ENCODE measurements around the gene RHEB. TPM values are rescaled to one million over a fixed set of nuclear protein-coding genes. Genes with fewer than 3 reads are reported as not detected.

Gene RHEB
- polyA plus RNA-seq, 1 of the 3 experiments (the other 2 are of a cell fraction): 87.3 TPM

DNA sequence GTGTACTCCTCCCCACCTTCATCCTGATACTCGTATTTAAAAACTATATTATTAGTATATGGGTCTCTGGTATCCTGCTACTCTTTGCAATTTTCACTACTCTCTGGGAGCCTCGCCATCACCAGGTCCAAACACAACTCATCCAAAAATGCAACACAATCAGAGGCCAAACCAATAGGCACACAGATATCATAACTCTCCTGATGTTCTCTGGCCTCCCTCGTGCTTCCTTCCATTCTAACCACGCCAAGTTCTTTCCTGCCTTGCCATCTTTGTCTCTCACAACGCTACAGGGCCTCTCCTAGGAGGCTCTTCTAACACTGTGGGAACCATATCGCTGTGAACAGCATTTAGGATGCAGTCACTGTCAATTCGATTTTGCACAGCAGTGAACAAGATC is 7.3 kb downstream of the RHEB start:
- Histone ChIP-seq H3K36me3 (replicated peaks in 1 of 2; ENCODE audit: control insufficient read depth in 1 of 2, insufficient read depth in 2 of 2, low read length in 1 of 2) (no peaks in the 10 kb centered on the region), H3K9me2 (no peaks in the 10 kb centered on the region), H4K20me1 (ENCODE audit: insufficient read depth) (peaks cover 100% of the 10 kb centered on the region), H3K4me1 (ENCODE audit: control insufficient read depth in 1 of 2, insufficient read depth in 2 of 2, low read depth in 1 of 2, low read length in 1 of 2) (peaks cover 7% of the 10 kb centered on the region in 2 experiments; a peak in 3 of 4 replicates), H3F3A (replicated peaks; ENCODE audit: insufficient read depth) (peaks cover 4% of the 10 kb centered on the region), H3K9me3 (no peaks in the 10 kb centered on the region), H3K4me3 (ENCODE audit: low read depth in 2 of 2, low read length in 1 of 2) (no peak overlapping the region), H2AFZ (ENCODE audit: low read depth) (no peak overlapping the region), H3K79me2 (ENCODE audit: insufficient read depth) (peaks cover 100% of the 10 kb centered on the region), H3K27ac (ENCODE audit: low read depth in 2 of 2, low read length in 1 of 2) (no peak overlapping the region), H3K27me3 (ENCODE audit: insufficient read depth) (no peaks in the 10 kb centered on the region), H3K9ac (no peak overlapping the region), H3K4me2 (no peak overlapping the region)
- WGBS (ENCODE audit: low lambda C conversion rate): 78% methylated on average over 7 of the region's 7 CpGs
- TF ChIP-seq CHD2 (IDR thresholded peaks at IDR 0.05; ENCODE audit: low read length, partially characterized antibody) (no peak), GATA2 (CRISPR knock-in tag; IDR thresholded peaks at IDR 0.05) (no peak), FOSL2 (IDR thresholded peaks at IDR 0.05; ENCODE audit: borderline replicate concordance, low read depth) (no peak), EP300 (IDR thresholded peaks at IDR 0.05; ENCODE audit: borderline replicate concordance in 1 of 2, low read depth in 1 of 2, low read length in 1 of 2) (no peak), NRF1 (IDR thresholded peaks at IDR 0.05; ENCODE audit: low read depth, low read length) (no peak), FOXM1 (IDR thresholded peaks at IDR 0.05; ENCODE audit: low read depth) (no peak), FOXJ3 (CRISPR knock-in tag; IDR thresholded peaks at IDR 0.05) (no peak), MEF2A (IDR thresholded peaks at IDR 0.05; ENCODE audit: borderline replicate concordance, low read depth) (no peak), SIN3A (IDR thresholded peaks at IDR 0.05; ENCODE audit: borderline replicate concordance, low read depth, low read length) (no peak), MXI1 (IDR thresholded peaks at IDR 0.05; ENCODE audit: low read depth, low read length) (no peak), CTCF (IDR thresholded peaks at IDR 0.05) (no peak), RCOR1 (IDR thresholded peaks at IDR 0.05; ENCODE audit: low read length) (no peak), NFIC (IDR thresholded peaks at IDR 0.05; ENCODE audit: borderline replicate concordance) (no peak)
- TF ChIP-seq, protein P1, sequence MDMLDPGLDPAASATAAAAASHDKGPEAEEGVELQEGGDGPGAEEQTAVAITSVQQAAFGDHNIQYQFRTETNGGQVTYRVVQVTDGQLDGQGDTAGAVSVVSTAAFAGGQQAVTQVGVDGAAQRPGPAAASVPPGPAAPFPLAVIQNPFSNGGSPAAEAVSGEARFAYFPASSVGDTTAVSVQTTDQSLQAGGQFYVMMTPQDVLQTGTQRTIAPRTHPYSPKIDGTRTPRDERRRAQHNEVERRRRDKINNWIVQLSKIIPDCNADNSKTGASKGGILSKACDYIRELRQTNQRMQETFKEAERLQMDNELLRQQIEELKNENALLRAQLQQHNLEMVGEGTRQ (IDR thresholded peaks at IDR 0.05; ENCODE audit: borderline replicate concordance, low read depth, low read length): no peak
- TF ChIP-seq, protein P2, sequence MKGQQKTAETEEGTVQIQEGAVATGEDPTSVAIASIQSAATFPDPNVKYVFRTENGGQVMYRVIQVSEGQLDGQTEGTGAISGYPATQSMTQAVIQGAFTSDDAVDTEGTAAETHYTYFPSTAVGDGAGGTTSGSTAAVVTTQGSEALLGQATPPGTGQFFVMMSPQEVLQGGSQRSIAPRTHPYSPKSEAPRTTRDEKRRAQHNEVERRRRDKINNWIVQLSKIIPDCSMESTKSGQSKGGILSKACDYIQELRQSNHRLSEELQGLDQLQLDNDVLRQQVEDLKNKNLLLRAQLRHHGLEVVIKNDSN (IDR thresholded peaks at IDR 0.05; ENCODE audit: borderline replicate concordance, low read depth): no peak
- TF ChIP-seq, protein P3, sequence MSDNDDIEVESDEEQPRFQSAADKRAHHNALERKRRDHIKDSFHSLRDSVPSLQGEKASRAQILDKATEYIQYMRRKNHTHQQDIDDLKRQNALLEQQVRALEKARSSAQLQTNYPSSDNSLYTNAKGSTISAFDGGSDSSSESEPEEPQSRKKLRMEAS (IDR thresholded peaks at IDR 0.05; ENCODE audit: low read depth): no peak
- POLR2A ChIA-PET: no interaction called here
- CTCF ChIA-PET: interaction anchor here (0.8 to 1.5 kb wide), 2 partner anchors 44 to 108 kb away, joined by 3 read pairs; no protein-coding TSS in a partner anchor
- DNase-seq: no peak
